Gastrocnemius medialis (tissue), 4 donors: ENCODE measurements around the gene PDCD2L. TPM values are rescaled to one million over a fixed set of nuclear protein-coding genes. Genes with fewer than 3 reads are reported as not detected.
A peak's percentile ranks its signal among the peaks of the same experiment; 100 is the strongest.

Source experiments
- ATAC-seq, 2 donors: fragments of 150-250 bp; one replicate each; pipeline ENCODE4 v1.9.1; 2016
- DNase-seq, 2 donors: peaks; one replicate each; pipeline ENCODE4 v3.0.0-alpha.2; 2019
- H3K27ac ChIP-seq, 4 donors: fragments of 200-600 bp; sonication (generic); 1 replicate in 1 of 4; 2 replicates in 3 of 4; pipeline ENCODE4 v1.5.1; 2016 to 2018; ENCODE audit warnings: mild to moderate bottlenecking in 2 of 4, moderate library complexity in 1 of 4
- H3K27me3 ChIP-seq, 3 donors: fragments of 200-600 bp; sonication (generic) in 2 of 3; 1 replicate in 1 of 3; 2 replicates in 2 of 3; pipeline versions ENCODE4 v1.5.1 to v1.6.0; 2016 to 2019; ENCODE audit warnings: mild to moderate bottlenecking in 1 of 3, moderate library complexity in 1 of 3
- H3K36me3 ChIP-seq, 2 donors: fragments of 200-600 bp; sonication (generic) in 1 of 2; one replicate each; pipeline ENCODE4 v1.5.1; 2017 to 2018
- H3K4me1 ChIP-seq, 2 donors: fragments of 200-600 bp; sonication (generic) in 1 of 2; one replicate each; pipeline ENCODE4 v1.5.1; 2016 to 2017; ENCODE audit warnings: mild to moderate bottlenecking in 2 of 2
- H3K4me3 ChIP-seq, 4 donors: fragments of 200-600 bp; sonication (generic) in 3 of 4; 1 replicate in 1 of 4; 2 replicates in 3 of 4; pipeline ENCODE4 v1.5.1; 2016 to 2019; ENCODE audit warnings: mild to moderate bottlenecking in 2 of 4
- H3K9me3 ChIP-seq, 3 donors: fragments of 200-600 bp; sonication (generic) in 2 of 3; 1 replicate in 1 of 3; 2 replicates in 2 of 3; pipeline ENCODE4 v1.5.1; 2016 to 2019
- POLR2A ChIP-seq, 2 donors: fragments of 450-650 bp; IDR thresholded peaks; one replicate each; pipeline ENCODE4 v1.6.1; 2017; ENCODE audit warnings: antibody characterized with exemption in 2 of 2, mild to moderate bottlenecking in 2 of 2, moderate library complexity in 2 of 2
- in situ Hi-C, 4 donors: fragments of 200-750 bp; cut with MboI; loops; one replicate each; pipeline versions ENCODE4 v1.15.0 to v1.8.0; 2017; ENCODE audit warnings: low sequenced_read_pairs in 4 of 4
- intact Hi-C: fragments of 100-400 bp; cut with DNase I; formaldehyde crosslinking; loops from one replicate; pipeline ENCODE4 v1.15.1; 2023; ENCODE audit warnings: low total_unique reads
- total RNA-seq, 4 donors: library from RNA; depleted of rRNA; stranded (reverse); fragments of >200 nt; gene quantifications; one replicate each; pipeline versions ENCODE4 v1.1.0 to v1.2.3, GENCODE V29; 2016
- TF ChIP-seq, protein P1 (sequence below), 5 experiments: fragments of 450-650 bp in 3 of 5; fragments of 200-600 bp in 2 of 5; sonication (generic) in 2 of 5; IDR thresholded peaks in 4 of 5; conservative IDR thresholded peaks in 1 of 5; 1 replicate in 4 of 5; 2 replicates in 1 of 5; pipeline ENCODE4 v1.5.1; 2016 to 2019; ENCODE audit warnings: antibody characterized with exemption in 5 of 5, mild to moderate bottlenecking in 3 of 5, moderate library complexity in 3 of 5

Gene PDCD2L
- total RNA-seq, 4 donors from 2014 or later = 18.1 to 49.8 (median 25.1) TPM

DNA sequence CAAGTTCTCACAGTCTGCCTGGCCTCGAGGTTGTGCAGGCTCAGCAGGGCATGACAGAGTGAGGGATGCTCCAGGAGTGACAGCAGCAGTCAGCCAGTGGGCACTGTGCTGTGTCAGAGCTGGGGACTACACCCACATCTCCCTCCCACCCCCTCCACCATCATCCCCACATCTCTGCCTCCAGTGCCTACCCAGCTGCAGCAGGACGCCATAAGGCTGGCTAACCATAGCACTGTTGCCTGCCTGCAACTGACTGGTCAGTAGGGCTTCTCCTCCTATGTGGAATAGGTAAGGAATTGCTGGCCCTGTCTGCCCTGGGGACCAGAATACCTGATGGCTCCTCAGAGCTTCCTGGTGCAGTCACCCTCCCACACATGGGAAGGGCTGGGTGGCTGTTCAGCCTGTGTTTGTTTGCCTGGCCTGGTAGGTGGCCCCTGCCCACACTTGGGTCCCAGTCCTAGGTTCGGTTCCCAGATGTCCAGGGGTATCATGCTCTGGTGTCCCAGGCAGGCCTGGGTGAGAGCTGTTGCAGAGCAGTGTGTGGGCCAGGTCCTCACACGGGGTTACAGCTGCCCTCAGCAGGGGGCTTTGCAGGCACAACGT is 23.5 kb upstream of the PDCD2L start:
- in situ Hi-C loops = no loop called here
- TF ChIP-seq, protein P1, sequence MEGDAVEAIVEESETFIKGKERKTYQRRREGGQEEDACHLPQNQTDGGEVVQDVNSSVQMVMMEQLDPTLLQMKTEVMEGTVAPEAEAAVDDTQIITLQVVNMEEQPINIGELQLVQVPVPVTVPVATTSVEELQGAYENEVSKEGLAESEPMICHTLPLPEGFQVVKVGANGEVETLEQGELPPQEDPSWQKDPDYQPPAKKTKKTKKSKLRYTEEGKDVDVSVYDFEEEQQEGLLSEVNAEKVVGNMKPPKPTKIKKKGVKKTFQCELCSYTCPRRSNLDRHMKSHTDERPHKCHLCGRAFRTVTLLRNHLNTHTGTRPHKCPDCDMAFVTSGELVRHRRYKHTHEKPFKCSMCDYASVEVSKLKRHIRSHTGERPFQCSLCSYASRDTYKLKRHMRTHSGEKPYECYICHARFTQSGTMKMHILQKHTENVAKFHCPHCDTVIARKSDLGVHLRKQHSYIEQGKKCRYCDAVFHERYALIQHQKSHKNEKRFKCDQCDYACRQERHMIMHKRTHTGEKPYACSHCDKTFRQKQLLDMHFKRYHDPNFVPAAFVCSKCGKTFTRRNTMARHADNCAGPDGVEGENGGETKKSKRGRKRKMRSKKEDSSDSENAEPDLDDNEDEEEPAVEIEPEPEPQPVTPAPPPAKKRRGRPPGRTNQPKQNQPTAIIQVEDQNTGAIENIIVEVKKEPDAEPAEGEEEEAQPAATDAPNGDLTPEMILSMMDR (IDR thresholded peaks at IDR 0.05 in 4 of 5, conservative IDR thresholded peaks at IDR 0.05 in 1 of 5) = no peak
- no peak for TF ChIP-seq POLR2A (IDR thresholded peaks at IDR 0.05)
- Histone ChIP-seq H3K36me3 (peaks cover 0 to 79% of the 10 kb centered on the region in 2 donors), H3K4me3 (no peak overlapping the region), H3K9me3 (no peaks in the 10 kb centered on the region), H3K27me3 (no peaks in the 10 kb centered on the region), H3K4me1 (peaks cover 20 to 21% of the 10 kb centered on the region in 2 donors), H3K27ac (peak overlapping the region in 3 of 4 donors; percentile 15 to 87 (median 61))
- ATAC-seq (no peak), DNase-seq (no peak)
- intact Hi-C loops = no loop called here

DNA sequence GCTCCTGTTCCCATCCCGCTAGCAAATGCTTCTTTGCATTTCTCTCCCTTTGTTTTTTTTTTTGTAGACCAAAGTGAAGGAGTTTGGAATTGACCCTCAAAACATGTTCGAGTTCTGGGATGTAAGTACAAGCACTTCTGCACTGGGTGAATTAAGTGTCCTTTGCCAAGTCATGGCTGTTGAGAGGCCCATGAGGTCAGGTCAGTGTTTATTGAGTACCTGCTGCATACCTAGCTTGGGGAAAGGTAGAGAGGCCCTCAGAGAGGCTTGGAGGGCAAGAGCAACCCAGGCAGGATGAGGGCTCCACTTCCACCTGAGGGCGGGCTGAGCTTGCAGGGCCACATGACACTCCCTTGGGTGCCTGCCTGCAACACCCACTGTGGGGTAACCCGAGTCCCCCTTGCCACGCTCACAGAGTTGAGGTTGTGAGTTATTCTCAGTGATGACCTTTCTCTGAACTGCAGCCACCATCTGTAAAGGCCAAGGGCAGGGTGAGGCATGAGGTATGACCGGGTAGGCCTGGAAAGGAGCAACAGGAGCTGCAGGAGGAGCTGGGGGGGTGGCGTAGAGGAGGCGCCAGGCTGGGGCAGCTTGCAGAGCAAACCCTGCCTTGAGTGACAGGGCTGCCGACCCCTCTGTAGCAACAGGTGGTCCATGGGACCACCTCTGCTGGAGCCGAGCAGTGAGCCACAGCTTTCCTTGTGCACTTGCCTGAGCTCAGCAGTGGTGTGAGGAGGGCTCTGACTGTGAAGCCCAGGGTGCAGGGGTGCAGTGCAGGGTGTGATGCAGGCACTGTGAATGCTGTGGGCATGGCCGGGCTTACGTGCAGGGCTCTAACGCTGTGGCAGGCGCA is 22.6 kb upstream of the PDCD2L start:
- intact Hi-C loops (no loop called here), in situ Hi-C loops (no loop called here)
- ATAC-seq = peak; percentile 27 to 97
- Histone ChIP-seq H3K27me3 (no peaks in the 10 kb centered on the region), H3K36me3 (peaks cover 0 to 83% of the 10 kb centered on the region in 2 donors), H3K4me3 (no peak overlapping the region), H3K27ac (peak overlapping the region; percentile 13 to 87 (median 47)), H3K4me1 (peaks cover 20 to 21% of the 10 kb centered on the region in 2 donors), H3K9me3 (no peaks in the 10 kb centered on the region)
- DNase-seq = peak in 1 of 2 donors; percentile 94
- no peak for TF ChIP-seq POLR2A (IDR thresholded peaks at IDR 0.05)
- TF ChIP-seq, protein P1 (IDR thresholded peaks at IDR 0.05 in 4 of 5, conservative IDR thresholded peaks at IDR 0.05 in 1 of 5) = no peak

DNA sequence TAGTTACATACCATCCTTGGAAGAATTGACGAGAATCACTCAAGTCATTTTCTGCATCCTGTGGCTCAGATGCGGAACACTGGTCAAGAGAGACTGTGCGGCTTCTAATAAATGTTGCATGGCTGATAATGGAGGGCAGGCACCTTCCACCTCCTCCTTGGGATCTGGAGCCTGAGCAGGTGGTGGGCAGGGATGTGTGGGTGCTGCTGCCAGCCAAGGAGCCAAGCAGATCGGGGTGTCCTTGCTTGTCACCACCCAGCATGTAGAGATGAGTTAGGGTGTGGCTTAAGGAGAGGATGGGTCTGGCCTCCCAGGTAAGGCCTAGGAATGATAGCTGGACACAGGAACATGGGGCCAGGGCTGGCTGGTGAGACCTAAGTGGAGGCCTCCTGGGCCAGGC is 21.7 kb upstream of the PDCD2L start:
- H3K9me3 ChIP-seq = no peaks in the 10 kb centered on the region
- intact Hi-C loops = no loop called here
- peak overlapping the region in 2 of 4 donors; percentile 61 to 87 for H3K27ac ChIP-seq

DNA sequence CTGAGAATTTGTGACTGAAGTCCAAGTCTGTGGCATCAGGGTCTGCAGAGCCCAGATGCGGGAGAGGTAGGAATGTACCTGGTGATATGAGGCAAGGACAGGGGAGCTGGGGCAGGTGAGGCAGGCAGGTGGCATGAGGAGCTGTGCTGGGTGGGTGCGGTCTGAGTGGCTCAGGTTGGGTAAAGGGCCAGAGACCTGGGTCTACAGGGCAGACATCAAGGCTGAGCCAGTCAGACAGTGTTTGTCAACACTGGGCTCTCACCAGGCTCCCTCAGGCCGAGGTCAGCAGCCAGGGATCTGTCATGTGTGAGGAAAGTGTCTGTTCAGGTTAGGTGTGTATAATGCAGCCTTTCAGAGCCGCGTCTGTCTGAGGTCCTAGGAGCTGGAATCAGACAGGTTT is 20.6 kb upstream of the PDCD2L start:
- ATAC-seq = no peak

More for the DNA sequence above, 21.7 kb upstream of the PDCD2L start:
- Histone ChIP-seq H3K36me3 (peaks cover 0 to 83% of the 10 kb centered on the region in 2 donors), H3K4me3 (no peak overlapping the region), H3K27me3 (no peaks in the 10 kb centered on the region), H3K4me1 (peaks cover 20 to 21% of the 10 kb centered on the region in 2 donors)
- DNase-seq (no peak), ATAC-seq (no peak)
- TF ChIP-seq POLR2A (IDR thresholded peaks at IDR 0.05) = no peak
- TF ChIP-seq, protein P1 (IDR thresholded peaks at IDR 0.05 in 4 of 5, conservative IDR thresholded peaks at IDR 0.05 in 1 of 5) = no peak
- in situ Hi-C loops = no loop called here

More for the DNA sequence above, 20.6 kb upstream of the PDCD2L start:
- H3K9me3 ChIP-seq = no peaks in the 10 kb centered on the region
- H3K36me3 ChIP-seq = peaks cover 0 to 79% of the 10 kb centered on the region in 2 donors
- H3K4me1 ChIP-seq = peaks cover 20 to 21% of the 10 kb centered on the region in 2 donors
- H3K4me3 ChIP-seq = no peak overlapping the region
- H3K27me3 ChIP-seq = no peaks in the 10 kb centered on the region
- intact Hi-C loops = no loop called here
- in situ Hi-C loops = no loop called here
- no peak for DNase-seq
- no peak for TF ChIP-seq POLR2A (IDR thresholded peaks at IDR 0.05)
- TF ChIP-seq, protein P1 (IDR thresholded peaks at IDR 0.05 in 4 of 5, conservative IDR thresholded peaks at IDR 0.05 in 1 of 5) = no peak
- peak overlapping the region in 1 of 4 donors; percentile 87 for H3K27ac ChIP-seq
